Measurements from ENCODE around the gene LRRC17. TPM values are rescaled to one million over a fixed set of nuclear protein-coding genes. Genes with fewer than 3 reads are reported as not detected.

The LRRC17 gene
- total RNA-seq, 3 donors from 2014 or later, result 1.3 to 1.9 (median 1.3) TPM

- intact Hi-C loops (cut with DNase I, micrococcal nuclease), result no loop called here
- H3K36me3 ChIP-seq (ENCODE audit: low read depth), result no peaks in the 10 kb centered on the region
- H3K4me3 ChIP-seq, result no peak overlapping the region
- no peak for ATAC-seq
- DNase-seq, result no peak
- no peaks in the 10 kb centered on the region for H3K9me3 ChIP-seq
- H3K4me1 ChIP-seq (ENCODE audit: low read depth), result no peaks in the 10 kb centered on the region
- TF ChIP-seq CTCF (IDR thresholded peaks at IDR 0.05), result no peak
Measured at GRCh38 chr7:102935450-102936115, 22.8 kb downstream of the LRRC17 start.

GRCh38 chr7:102938679-102939078 lies 25.9 kb downstream of the LRRC17 start:
- intact Hi-C loops (cut with DNase I, micrococcal nuclease), result no loop called here

GRCh38 chr7:102942181-102942866 lies 29.5 kb downstream of the LRRC17 start:
- intact Hi-C loops (cut with DNase I, micrococcal nuclease), result no loop called here
- DNase-seq (no peak), ATAC-seq (no peak)
- no peak for TF ChIP-seq CTCF (IDR thresholded peaks at IDR 0.05)
- Histone ChIP-seq H3K36me3 (ENCODE audit: low read depth) (no peaks in the 10 kb centered on the region), H3K4me1 (ENCODE audit: low read depth) (no peaks in the 10 kb centered on the region), H3K4me3 (no peak overlapping the region), H3K9me3 (no peaks in the 10 kb centered on the region)

More at GRCh38 chr7:102938679-102939078, 25.9 kb downstream of the LRRC17 start:
- no peaks in the 10 kb centered on the region for H3K9me3 ChIP-seq
- H3K4me1 ChIP-seq (ENCODE audit: low read depth), result no peaks in the 10 kb centered on the region
- no peaks in the 10 kb centered on the region for H3K36me3 ChIP-seq (ENCODE audit: low read depth)
- DNase-seq (no peak), ATAC-seq (no peak)
- no peak for TF ChIP-seq CTCF (IDR thresholded peaks at IDR 0.05)
- no peak overlapping the region for H3K4me3 ChIP-seq

GRCh38 chr7:102942868-102943267 lies 30.1 kb downstream of the LRRC17 start:
- TF ChIP-seq CTCF (IDR thresholded peaks at IDR 0.05), result no peak
- Histone ChIP-seq H3K9me3 (no peaks in the 10 kb centered on the region), H3K4me3 (no peak overlapping the region), H3K4me1 (ENCODE audit: low read depth) (no peaks in the 10 kb centered on the region), H3K36me3 (ENCODE audit: low read depth) (no peaks in the 10 kb centered on the region)
- intact Hi-C loops (cut with DNase I, micrococcal nuclease), result no loop called here
- ATAC-seq (no peak), DNase-seq (no peak)

GRCh38 chr7:102943423-102944169 lies 30.8 kb downstream of the LRRC17 start:
- Histone ChIP-seq H3K4me3 (no peak overlapping the region), H3K4me1 (ENCODE audit: low read depth) (no peaks in the 10 kb centered on the region)

More at GRCh38 chr7:102943423-102944169, 30.8 kb downstream of the LRRC17 start:
- Histone ChIP-seq H3K36me3 (ENCODE audit: low read depth) (no peaks in the 10 kb centered on the region), H3K9me3 (no peaks in the 10 kb centered on the region)
- intact Hi-C loops (cut with DNase I, micrococcal nuclease), result no loop called here
- ATAC-seq (no peak), DNase-seq (no peak)
- no peak for TF ChIP-seq CTCF (IDR thresholded peaks at IDR 0.05)

All from mucosa of descending colon (tissue), 3 donors.